ENCODE measurements around the gene SNX22. TPM values are rescaled to one million over a fixed set of nuclear protein-coding genes. Genes with fewer than 3 reads are reported as not detected.

SNX22 gene
- polyA plus RNA-seq, 2 of the 4 experiments (the other 2 are of a cell fraction): 0.22 to 1.1 TPM

GRCh38 chr15:64143276-64143675 lies 8.3 kb upstream of the SNX22 start:
- FAIRE-seq (no peak), ATAC-seq (no peak), DNase-seq (ENCODE audit: low read depth in 1 of 2, low spot score in 1 of 2) (no peak)
- no peak for TF ChIP-seq HMGXB4 (CRISPR knock-in tag; IDR thresholded peaks at IDR 0.05; ENCODE audit: borderline replicate concordance)
- no peak for TF ChIP-seq FOXS1 (CRISPR knock-in tag; IDR thresholded peaks at IDR 0.05)
- TF ChIP-seq EP300 (IDR thresholded peaks at IDR 0.05): no peak
- TF ChIP-seq PHF8 (IDR thresholded peaks at IDR 0.05; ENCODE audit: borderline replicate concordance, low read depth): no peak
- no peak for TF ChIP-seq CHD2 (IDR thresholded peaks at IDR 0.05; ENCODE audit: low read length, partially characterized antibody)
- H3K4me3 ChIP-seq: no peak overlapping the region
- POLR2A ChIA-PET: no interaction called here
- 87% methylated on average over 6 of the region's 6 CpGs for WGBS (ENCODE audit: missing lambda C conversion rate)
- H3K9me3 ChIP-seq: no peaks in the 10 kb centered on the region
- CTCF ChIA-PET: interaction anchor here (2.6 to 7.0 kb wide), 2 partner anchors 9 to 10 kb away, joined by 9 to 65 read pairs; partner anchors contain the start of gene SNX22
- no peak overlapping the region for H3K27ac ChIP-seq
- H3K4me1 ChIP-seq: no peaks in the 10 kb centered on the region
- H3K4me2 ChIP-seq: no peak overlapping the region

GRCh38 chr15:64144192-64144564 lies 7.4 kb upstream of the SNX22 start:
- Histone ChIP-seq H3K9me3 (no peaks in the 10 kb centered on the region), H3K4me3 (no peak overlapping the region), H3K27ac (no peak overlapping the region), H3K4me2 (no peak overlapping the region), H3K4me1 (no peaks in the 10 kb centered on the region)
- ChIA-PET CTCF (interaction anchor here (1.6 to 7.0 kb wide), 3 partner anchors 9 to 392 kb away, joined by 4 to 65 read pairs (median 9); partner anchors contain the start of gene SNX22), POLR2A (interaction anchor here (2.4 kb wide), 1 partner anchor 9 kb away, joined by 9 read pairs; no protein-coding TSS in a partner anchor)
- no peak for DNase-seq (ENCODE audit: low read depth in 1 of 2, low spot score in 1 of 2)
- no peak for FAIRE-seq
- WGBS (ENCODE audit: missing lambda C conversion rate): 81% methylated on average over 8 of the region's 8 CpGs
- ATAC-seq: no peak
- TF ChIP-seq KDM1A (IDR thresholded peaks at IDR 0.05; ENCODE audit: low read depth): no peak
- no peak for TF ChIP-seq MAZ (IDR thresholded peaks at IDR 0.05; ENCODE audit: borderline replicate concordance, low read depth, low read length)
- no peak for TF ChIP-seq SREBF2 (IDR thresholded peaks at IDR 0.05)
- TF ChIP-seq NR3C1 (IDR thresholded peaks at IDR 0.05): no peak
- TF ChIP-seq RCOR1 (IDR thresholded peaks at IDR 0.05; ENCODE audit: low read depth, low read length): no peak
- no peak for TF ChIP-seq BHLHE40 (IDR thresholded peaks at IDR 0.05; ENCODE audit: low read depth, low read length)
- TF ChIP-seq RAD21 (conservative IDR thresholded peaks at IDR 0.05 in 1 of 2, IDR thresholded peaks at IDR 0.05 in 1 of 2): no peak
- no peak for TF ChIP-seq HOXA7 (CRISPR knock-in tag; IDR thresholded peaks at IDR 0.05)
- TF ChIP-seq JUNB (IDR thresholded peaks at IDR 0.05): no peak
- TF ChIP-seq HOXB13 (CRISPR knock-in tag; IDR thresholded peaks at IDR 0.05; ENCODE audit: low read depth): no peak
- no peak for TF ChIP-seq CHD4 (IDR thresholded peaks at IDR 0.05; ENCODE audit: borderline replicate concordance)
- no peak for TF ChIP-seq NPAS2 (CRISPR knock-in tag; IDR thresholded peaks at IDR 0.05; ENCODE audit: borderline replicate concordance)
- TF ChIP-seq ZFP36 (IDR thresholded peaks at IDR 0.05; ENCODE audit: borderline replicate concordance, partially characterized antibody): no peak
- no peak for TF ChIP-seq BCL3 (IDR thresholded peaks at IDR 0.05)
- no peak for TF ChIP-seq HES2 (IDR thresholded peaks at IDR 0.05)

Measured in A549 (cell line).